Smooth muscle cell (in vitro differentiated cells): ENCODE data around the gene ARPIN. TPM values are rescaled to one million over a fixed set of nuclear protein-coding genes. Genes with fewer than 3 reads are reported as not detected.
"Not testable (repeated sequence)": the region's sequence is repeated elsewhere in the genome, so short reads cannot be mapped to it uniquely, and the experiment has no call there.

Source experiments
- DNase-seq: peaks from one replicate; lab custom pipeline; 2025; ENCODE audit not compliant: unreplicated experiment; lab: John Stamatoyannopoulos, UW
- H2AFZ ChIP-seq: fragments of 200-600 bp; sonication (generic); 2 replicates; pipeline ENCODE4 v1.6.0; 2016; ENCODE audit warnings: antibody characterized with exemption, low read depth, mild to moderate bottlenecking
- H3F3A ChIP-seq: fragments of 200-600 bp; sonication (generic); 2 replicates; pipeline ENCODE4 v1.6.0; 2017; ENCODE audit warnings: antibody characterized with exemption, low read depth
- H3K27ac ChIP-seq: fragments of 200-600 bp; sonication (generic); 2 replicates; pipeline ENCODE4 v1.5.1; 2016; ENCODE audit warnings: low read depth, mild to moderate bottlenecking
- H3K27me3 ChIP-seq: fragments of 200-600 bp; sonication (generic); 2 replicates; pipeline ENCODE4 v1.6.1; 2016; ENCODE audit warnings: low read depth, mild to moderate bottlenecking
- H3K36me3 ChIP-seq: fragments of 200-600 bp; sonication (generic); 2 replicates; pipeline ENCODE4 v1.5.1; 2016; ENCODE audit warnings: low read depth
- H3K4me1 ChIP-seq: fragments of 200-600 bp; sonication (generic); 2 replicates; pipeline ENCODE4 v1.5.1; 2016; ENCODE audit warnings: low read depth
- H3K4me2 ChIP-seq: fragments of 200-600 bp; sonication (generic); 2 replicates; pipeline ENCODE4 v1.6.0; 2016; ENCODE audit warnings: mild to moderate bottlenecking
- H3K4me3 ChIP-seq: fragments of 200-600 bp; sonication (generic); 2 replicates; pipeline ENCODE4 v1.5.1; 2016; ENCODE audit warnings: mild to moderate bottlenecking
- H3K79me2 ChIP-seq: fragments of 200-600 bp; sonication (generic); 2 replicates; pipeline ENCODE4 v1.6.0; 2016; ENCODE audit warnings: low read depth, mild to moderate bottlenecking
- H3K9ac ChIP-seq: fragments of 200-600 bp; sonication (generic); 2 replicates; pipeline ENCODE4 v1.6.0; 2016; ENCODE audit warnings: low read depth
- H3K9me3 ChIP-seq: fragments of 200-600 bp; sonication (generic); replicated peaks from 2 replicates; pipeline ENCODE4 v1.5.1; 2016; ENCODE audit warnings: low read depth
- H4K20me1 ChIP-seq: fragments of 200-600 bp; sonication (generic); 2 replicates; pipeline ENCODE4 v1.6.0; 2016; ENCODE audit warnings: low read depth
- WGBS: methylation state at CpG from one replicate; pipeline ENCODE4 v1.1.7; 2016; ENCODE audit warnings: low lambda C conversion rate; 5-methylcytosine and 5-hydroxymethylcytosine counted together
- polyA plus RNA-seq: library from polyadenylated mRNA; unstranded; fragments of >200 nt; fragmentation: Nextera tagmentation; extraction: Ambion mirVana; gene quantifications from 2 replicates; pipeline ENCODE4 v1.2.1, GENCODE V29; 2016
- total RNA-seq: library from RNA; depleted of rRNA; stranded (reverse); fragments of >200 nt; gene quantifications from 2 replicates; pipeline ENCODE4 v1.2.3, GENCODE V29; 2014
- TF ChIP-seq, protein P1 (sequence below): fragments of 200-600 bp; sonication (generic); IDR thresholded peaks from 2 replicates; pipeline ENCODE4 v1.5.1; 2017; ENCODE audit warnings: borderline replicate concordance, mild to moderate bottlenecking, antibody characterized with exemption; ENCODE audit not compliant: insufficient read depth, poor library complexity, severe bottlenecking

The ARPIN gene
- 4.0 and 5.8 TPM in 2 replicates for total RNA-seq
- 3.1 and 4.3 TPM in 2 replicates for polyA plus RNA-seq

DNA sequence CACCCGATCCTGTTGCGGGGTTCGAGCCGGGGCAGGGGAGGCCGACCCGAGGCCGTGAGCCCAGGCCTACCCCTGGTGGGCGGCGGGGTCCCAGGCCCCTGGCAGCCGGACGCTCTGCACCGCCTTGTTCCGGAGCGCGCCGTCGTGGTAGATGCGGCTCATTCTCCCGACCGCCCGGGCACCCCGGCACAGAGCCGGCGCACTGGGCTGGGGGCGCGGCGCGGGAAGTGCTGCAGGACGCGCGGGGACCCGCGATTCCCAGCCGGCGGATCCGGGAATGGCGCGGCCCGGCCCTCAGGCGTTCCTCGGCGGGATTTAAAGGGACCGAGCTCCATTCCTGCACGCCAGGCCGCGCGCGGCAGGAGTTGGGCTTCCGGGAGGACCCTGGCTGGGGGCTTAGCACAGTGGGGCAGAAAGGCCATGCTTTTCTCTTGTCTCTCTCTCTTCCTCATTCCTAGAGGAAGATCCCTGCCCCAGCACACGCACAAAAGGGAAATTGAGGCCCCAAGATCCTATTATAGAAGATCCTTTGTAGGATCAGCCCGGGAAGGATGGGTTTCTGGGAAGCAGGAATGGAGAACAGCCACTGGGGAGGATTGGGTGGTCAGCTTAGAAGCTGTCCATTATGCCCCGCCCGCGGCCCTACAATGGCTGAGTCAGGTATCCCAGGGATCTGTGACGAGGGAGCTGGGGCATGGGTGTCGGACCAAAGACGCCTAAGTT is at the start of gene ARPIN:
TSS of gene ARPIN (minus strand) at position 279 of the 723 bp plus-strand sequence. CDS start at position 162, 117 bp downstream.
- H3K27ac ChIP-seq, result peak within 1 kb of the TSS; percentile 63
- peaks cover 7% of the 10 kb centered on the region for H3K4me1 ChIP-seq
- TF ChIP-seq, protein P1, sequence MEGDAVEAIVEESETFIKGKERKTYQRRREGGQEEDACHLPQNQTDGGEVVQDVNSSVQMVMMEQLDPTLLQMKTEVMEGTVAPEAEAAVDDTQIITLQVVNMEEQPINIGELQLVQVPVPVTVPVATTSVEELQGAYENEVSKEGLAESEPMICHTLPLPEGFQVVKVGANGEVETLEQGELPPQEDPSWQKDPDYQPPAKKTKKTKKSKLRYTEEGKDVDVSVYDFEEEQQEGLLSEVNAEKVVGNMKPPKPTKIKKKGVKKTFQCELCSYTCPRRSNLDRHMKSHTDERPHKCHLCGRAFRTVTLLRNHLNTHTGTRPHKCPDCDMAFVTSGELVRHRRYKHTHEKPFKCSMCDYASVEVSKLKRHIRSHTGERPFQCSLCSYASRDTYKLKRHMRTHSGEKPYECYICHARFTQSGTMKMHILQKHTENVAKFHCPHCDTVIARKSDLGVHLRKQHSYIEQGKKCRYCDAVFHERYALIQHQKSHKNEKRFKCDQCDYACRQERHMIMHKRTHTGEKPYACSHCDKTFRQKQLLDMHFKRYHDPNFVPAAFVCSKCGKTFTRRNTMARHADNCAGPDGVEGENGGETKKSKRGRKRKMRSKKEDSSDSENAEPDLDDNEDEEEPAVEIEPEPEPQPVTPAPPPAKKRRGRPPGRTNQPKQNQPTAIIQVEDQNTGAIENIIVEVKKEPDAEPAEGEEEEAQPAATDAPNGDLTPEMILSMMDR, result no peak
- H3F3A ChIP-seq, result no peaks in the 10 kb centered on the region
- 10% methylated on average over 45 of the region's 57 CpGs for WGBS
- DNase-seq, result peak; percentile 36
- H2AFZ ChIP-seq, result peak within 1 kb of the TSS; percentile 77
- no peaks in the 10 kb centered on the region for H4K20me1 ChIP-seq
- peak within 1 kb of the TSS; percentile 57 for H3K9ac ChIP-seq
- peak within 1 kb of the TSS; percentile 97 for H3K4me2 ChIP-seq
- peak within 1 kb of the TSS; percentile 85 for H3K4me3 ChIP-seq
- no peaks in the 10 kb centered on the region for H3K79me2 ChIP-seq
- H3K27me3 ChIP-seq, result no peaks in the 10 kb centered on the region
- H3K36me3 ChIP-seq, result no peaks in the 10 kb centered on the region
- H3K9me3 ChIP-seq, result no peaks in the 10 kb centered on the region

DNA sequence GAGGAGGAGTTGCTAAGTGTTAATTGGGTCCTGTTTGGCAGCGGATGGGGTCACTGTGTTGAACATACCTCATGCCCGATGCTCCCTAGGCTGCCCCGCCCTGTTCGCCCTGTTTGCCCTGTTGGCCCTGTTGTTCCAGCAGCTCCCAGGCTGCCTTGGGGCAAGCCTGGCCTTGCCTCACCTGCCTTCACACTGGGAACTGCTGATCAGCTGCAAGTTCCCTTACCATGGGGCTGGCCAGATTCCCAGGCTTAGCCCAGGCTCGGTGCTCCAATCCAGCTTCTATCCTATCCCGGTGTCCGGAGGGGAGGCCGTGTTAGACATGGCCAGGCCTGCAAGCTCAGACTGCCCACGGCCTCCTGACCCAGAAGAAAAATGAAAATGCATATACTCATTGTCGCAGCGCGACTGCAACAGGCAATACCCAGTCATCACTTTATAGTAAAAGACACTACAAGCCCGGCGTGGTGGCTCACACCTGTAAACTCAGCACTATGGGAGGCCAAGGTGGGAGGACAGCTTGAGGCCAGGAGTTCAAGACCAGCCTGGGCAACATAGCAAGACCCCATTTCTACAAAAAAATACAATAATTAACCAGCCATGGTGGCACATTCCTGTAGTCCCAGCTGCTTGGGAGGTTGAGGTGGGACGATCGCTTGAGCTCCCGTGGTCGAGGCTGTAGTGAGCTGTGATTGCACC is 45.5 kb upstream of the ARPIN start:
- 87% methylated on average over 18 of the region's 18 CpGs for WGBS

DNA sequence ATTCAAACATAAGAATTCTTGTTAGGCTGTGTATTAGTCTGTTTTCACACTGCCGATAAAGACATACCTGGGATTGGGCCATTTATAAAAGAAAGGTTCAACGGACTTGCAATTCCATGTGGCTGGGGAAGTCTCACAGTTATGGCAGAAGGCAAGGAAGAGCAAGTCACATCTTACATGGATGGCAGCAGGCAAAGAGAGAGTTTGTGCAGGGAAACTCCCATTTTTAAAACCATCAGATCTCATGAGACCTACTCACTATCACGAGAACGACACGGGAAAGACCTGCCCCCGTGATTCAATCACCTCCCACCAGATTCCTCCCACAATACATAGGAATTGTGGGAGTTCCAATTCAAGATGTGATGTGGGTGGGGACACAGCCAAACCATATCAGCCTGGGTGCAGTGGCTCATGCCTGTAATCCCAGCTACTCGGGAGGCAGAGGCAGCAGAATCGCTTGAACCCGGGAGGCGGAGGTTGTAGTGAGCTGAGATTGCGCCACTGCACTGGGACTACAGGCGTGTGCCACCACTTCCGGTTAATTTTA is 42.8 kb upstream of the ARPIN start:
- H3K79me2 ChIP-seq, H3F3A ChIP-seq, DNase-seq, H3K36me3 ChIP-seq, H3K27ac ChIP-seq, H2AFZ ChIP-seq, H3K9ac ChIP-seq, H4K20me1 ChIP-seq, H3K4me3 ChIP-seq, H3K9me3 ChIP-seq, H3K4me1 ChIP-seq, H3K4me2 ChIP-seq, H3K27me3 ChIP-seq: not testable (repeated sequence)
- 97% methylated on average over 13 of the region's 13 CpGs for WGBS

More for the DNA sequence above, 45.5 kb upstream of the ARPIN start:
- H3K27me3 ChIP-seq, result no peaks in the 10 kb centered on the region
- H4K20me1 ChIP-seq, result no peaks in the 10 kb centered on the region
- TF ChIP-seq, protein P1, result no peak
- H3K79me2 ChIP-seq, result no peaks in the 10 kb centered on the region
- no peaks in the 10 kb centered on the region for H3F3A ChIP-seq
- no peaks in the 10 kb centered on the region for H3K9me3 ChIP-seq
- no peak overlapping the region for H3K4me3 ChIP-seq
- no peak overlapping the region for H3K4me2 ChIP-seq
- no peak for DNase-seq
- H2AFZ ChIP-seq, result no peak overlapping the region
- H3K36me3 ChIP-seq, result no peaks in the 10 kb centered on the region
- H3K4me1 ChIP-seq, result no peaks in the 10 kb centered on the region
- H3K27ac ChIP-seq, result no peak overlapping the region
- H3K9ac ChIP-seq, result no peak overlapping the region

DNA sequence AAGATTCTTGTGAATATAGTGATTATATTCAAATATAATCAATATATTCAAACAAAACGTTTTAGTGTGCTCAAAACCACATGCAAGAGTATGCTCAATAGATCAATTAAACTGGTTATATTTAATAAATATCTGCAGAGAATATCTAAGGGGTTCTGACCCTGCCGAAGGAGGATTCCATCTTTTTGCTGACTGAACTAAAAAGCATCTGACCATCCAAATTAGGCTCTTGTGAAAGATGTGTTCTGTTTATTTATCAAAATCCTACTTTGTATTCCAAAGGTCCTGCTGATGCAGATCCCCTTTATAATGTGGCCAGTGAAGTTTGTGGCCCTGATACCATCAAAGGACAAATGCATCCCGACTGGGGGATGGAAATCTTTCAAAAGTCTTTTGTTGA is 41.8 kb upstream of the ARPIN start:
- no peak for DNase-seq
- H3K4me3 ChIP-seq, result no peak overlapping the region
- no peaks in the 10 kb centered on the region for H3K27me3 ChIP-seq
- H3K36me3 ChIP-seq, result no peaks in the 10 kb centered on the region
- H3K27ac ChIP-seq, result no peak overlapping the region
- H4K20me1 ChIP-seq, result no peaks in the 10 kb centered on the region
- H2AFZ ChIP-seq, result no peak overlapping the region
- no peak overlapping the region for H3K9ac ChIP-seq
- no peak overlapping the region for H3K4me2 ChIP-seq
- H3K9me3 ChIP-seq, result no peaks in the 10 kb centered on the region
- no peaks in the 10 kb centered on the region for H3F3A ChIP-seq
- no peaks in the 10 kb centered on the region for H3K4me1 ChIP-seq
- H3K79me2 ChIP-seq, result no peaks in the 10 kb centered on the region
- TF ChIP-seq, protein P1, result no peak
- WGBS, result 70% methylated on average over 3 of the region's 3 CpGs
